Breast epithelium (tissue), 3 donors: ENCODE results near the gene ARHGAP8.

Experiments
- CTCF ChIP-seq, 3 donors: fragments of 450-650 bp; IDR thresholded peaks; one replicate each; pipeline ENCODE4 v1.5.1; 2016 to 2017; ENCODE audit warnings: antibody characterized with exemption in 3 of 3, mild to moderate bottlenecking in 3 of 3, moderate library complexity in 3 of 3
- POLR2AphosphoS5 ChIP-seq, 3 donors: sonication (generic); formaldehyde crosslinking; IDR thresholded peaks; one replicate each; pipeline ENCODE4 v1.6.1; 2017; ENCODE audit warnings: antibody characterized with exemption in 3 of 3

- no peak for TF ChIP-seq POLR2AphosphoS5 (IDR thresholded peaks at IDR 0.05)
- no peak for TF ChIP-seq CTCF (IDR thresholded peaks at IDR 0.05)
Measured at GRCh38 chr22:44838316-44839016, 86.1 kb downstream of the ARHGAP8 start.
